Activated naive CD8-positive, alpha-beta T cell treated with anti-CD3 and anti-CD28 coated beads for 36 hours (primary cell): ENCODE data around the gene RPP40. TPM values are rescaled to one million over a fixed set of nuclear protein-coding genes. Genes with fewer than 3 reads are reported as not detected.
"Not testable (repeated sequence)": the region's sequence is repeated elsewhere in the genome, so short reads cannot be mapped to it uniquely, and the experiment has no call there.

Experiments
- DNase-seq: peaks from one replicate; pipeline ENCODE4 v3.0.0; 2021
- H3K27ac Mint-ChIP-seq: one replicate; pipeline ENCODE4 v1.8.0; 2022; ENCODE audit warnings: mild to moderate bottlenecking, moderate library complexity, mixed read lengths
- H3K27me3 Mint-ChIP-seq: one replicate; pipeline ENCODE4 v1.8.0; 2022; ENCODE audit warnings: mild to moderate bottlenecking, mixed read lengths
- H3K36me3 Mint-ChIP-seq: one replicate; pipeline ENCODE4 v1.8.0; 2021; ENCODE audit warnings: mild to moderate bottlenecking, mixed read lengths
- H3K4me1 Mint-ChIP-seq: one replicate; pipeline ENCODE4 v1.8.0; 2021; ENCODE audit warnings: mixed read lengths
- H3K4me3 Mint-ChIP-seq: one replicate; pipeline ENCODE4 v1.8.0; 2022; ENCODE audit warnings: mild to moderate bottlenecking, moderate library complexity, mixed read lengths
- H3K9me3 Mint-ChIP-seq: one replicate; pipeline ENCODE4 v1.8.0; 2022; ENCODE audit warnings: mixed read lengths
- total RNA-seq, 2 experiments: library from RNA; stranded (reverse); gene quantifications; one replicate each; pipeline ENCODE4 v1.2.3, GENCODE V29; 2021

The RPP40 gene
- total RNA-seq: 10 to 100 TPM; 18.9 to 20.6 TPM

- H3K4me3 Mint-ChIP-seq: peak within 1 kb of the TSS; percentile 95
- H3K27ac Mint-ChIP-seq: peak within 1 kb of the TSS; percentile 98
- peak; percentile 98 for DNase-seq
- H3K4me1 Mint-ChIP-seq: peaks cover 12% of the 10 kb centered on the region
- peaks cover 20% of the 10 kb centered on the region for H3K36me3 Mint-ChIP-seq
- no peaks in the 10 kb centered on the region for H3K27me3 Mint-ChIP-seq
- H3K9me3 Mint-ChIP-seq: no peaks in the 10 kb centered on the region
Measured at GRCh38 chr6:5003604-5004372, at the start of gene RPP40. Gene RPP40 (minus strand): TSS chr6:5004037. CDS start chr6:5004002, 35 bp downstream.

- no peak for DNase-seq
- H3K27ac Mint-ChIP-seq: no peak overlapping the region
- H3K4me1 Mint-ChIP-seq: no peaks in the 10 kb centered on the region
- no peak overlapping the region for H3K4me3 Mint-ChIP-seq
- H3K36me3 Mint-ChIP-seq: peaks cover 18% of the 10 kb centered on the region
- no peaks in the 10 kb centered on the region for H3K27me3 Mint-ChIP-seq
- H3K9me3 Mint-ChIP-seq: peaks cover 20% of the 10 kb centered on the region
Measured at GRCh38 chr6:5053038-5053437, 49.2 kb upstream of the RPP40 start.

- H3K9me3 Mint-ChIP-seq: peaks cover 20% of the 10 kb centered on the region
Measured at GRCh38 chr6:5051394-5051793, 47.6 kb upstream of the RPP40 start.

GRCh38 chr6:5050009-5050408, 46.2 kb upstream of the RPP40 start:
- Mint-ChIP-seq H3K4me1 (no peaks in the 10 kb centered on the region), H3K36me3 (peaks cover 23% of the 10 kb centered on the region), H3K27me3 (no peaks in the 10 kb centered on the region), H3K4me3 (no peak overlapping the region), H3K27ac (no peak overlapping the region), H3K9me3 (peaks cover 18% of the 10 kb centered on the region)
- no peak for DNase-seq

More at GRCh38 chr6:5051394-5051793, 47.6 kb upstream of the RPP40 start:
- H3K27ac Mint-ChIP-seq: no peak overlapping the region
- no peaks in the 10 kb centered on the region for H3K4me1 Mint-ChIP-seq
- H3K4me3 Mint-ChIP-seq: no peak overlapping the region
- peaks cover 21% of the 10 kb centered on the region for H3K36me3 Mint-ChIP-seq
- DNase-seq: no peak
- no peaks in the 10 kb centered on the region for H3K27me3 Mint-ChIP-seq

GRCh38 chr6:5046430-5046829, 42.6 kb upstream of the RPP40 start:
- Mint-ChIP-seq H3K27me3 (no peaks in the 10 kb centered on the region), H3K4me3 (no peak overlapping the region), H3K27ac (no peak overlapping the region), H3K36me3 (peaks cover 28% of the 10 kb centered on the region), H3K4me1 (no peaks in the 10 kb centered on the region), H3K9me3 (peaks cover 17% of the 10 kb centered on the region)
- no peak for DNase-seq

- Mint-ChIP-seq H3K36me3 (peaks cover 22% of the 10 kb centered on the region), H3K9me3 (peaks cover 7% of the 10 kb centered on the region), H3K27ac (no peak overlapping the region), H3K4me1 (no peaks in the 10 kb centered on the region), H3K27me3 (no peaks in the 10 kb centered on the region), H3K4me3 (no peak overlapping the region)
- no peak for DNase-seq
Measured at GRCh38 chr6:5045416-5045815, 41.6 kb upstream of the RPP40 start.

GRCh38 chr6:5044866-5045265, 41.0 kb upstream of the RPP40 start:
- H3K4me3 Mint-ChIP-seq: no peak overlapping the region
- H3K9me3 Mint-ChIP-seq: peaks cover 3% of the 10 kb centered on the region
- peaks cover 22% of the 10 kb centered on the region for H3K36me3 Mint-ChIP-seq
- H3K27ac Mint-ChIP-seq: no peak overlapping the region
- DNase-seq: no peak
- H3K27me3 Mint-ChIP-seq: no peaks in the 10 kb centered on the region
- no peaks in the 10 kb centered on the region for H3K4me1 Mint-ChIP-seq

GRCh38 chr6:5042436-5042835, 38.6 kb upstream of the RPP40 start:
- DNase-seq: no peak
- no peak overlapping the region for H3K4me3 Mint-ChIP-seq
- no peaks in the 10 kb centered on the region for H3K4me1 Mint-ChIP-seq
- no peaks in the 10 kb centered on the region for H3K9me3 Mint-ChIP-seq
- peaks cover 17% of the 10 kb centered on the region for H3K36me3 Mint-ChIP-seq
- no peak overlapping the region for H3K27ac Mint-ChIP-seq
- H3K27me3 Mint-ChIP-seq: no peaks in the 10 kb centered on the region

- peaks cover 17% of the 10 kb centered on the region for H3K36me3 Mint-ChIP-seq
- H3K27me3 Mint-ChIP-seq: no peaks in the 10 kb centered on the region
- H3K27ac Mint-ChIP-seq: no peak overlapping the region
- DNase-seq: no peak
- H3K4me3 Mint-ChIP-seq: no peak overlapping the region
- H3K9me3 Mint-ChIP-seq: no peaks in the 10 kb centered on the region
- no peaks in the 10 kb centered on the region for H3K4me1 Mint-ChIP-seq
Measured at GRCh38 chr6:5041955-5042354, 38.1 kb upstream of the RPP40 start.

GRCh38 chr6:5036269-5036668, 32.4 kb upstream of the RPP40 start:
- no peak overlapping the region for H3K4me3 Mint-ChIP-seq
- H3K36me3 Mint-ChIP-seq: peaks cover 2% of the 10 kb centered on the region
- DNase-seq: no peak
- no peaks in the 10 kb centered on the region for H3K27me3 Mint-ChIP-seq
- peaks cover 1% of the 10 kb centered on the region for H3K9me3 Mint-ChIP-seq
- H3K27ac Mint-ChIP-seq: no peak overlapping the region
- H3K4me1 Mint-ChIP-seq: peaks cover 2% of the 10 kb centered on the region

GRCh38 chr6:5034736-5035135, 30.9 kb upstream of the RPP40 start:
- Mint-ChIP-seq H3K9me3 (peaks cover 4% of the 10 kb centered on the region), H3K27me3 (no peaks in the 10 kb centered on the region), H3K36me3 (peaks cover 7% of the 10 kb centered on the region), H3K4me3 (no peak overlapping the region), H3K4me1 (peaks cover 7% of the 10 kb centered on the region), H3K27ac (no peak overlapping the region)
- no peak for DNase-seq

- Mint-ChIP-seq H3K4me3 (no peak overlapping the region), H3K27me3 (no peaks in the 10 kb centered on the region), H3K36me3 (peaks cover 7% of the 10 kb centered on the region), H3K4me1 (peaks cover 7% of the 10 kb centered on the region), H3K27ac (no peak overlapping the region), H3K9me3 (peaks cover 4% of the 10 kb centered on the region)
- DNase-seq: no peak
Measured at GRCh38 chr6:5034328-5034727, 30.5 kb upstream of the RPP40 start.

GRCh38 chr6:5033214-5033904, 29.5 kb upstream of the RPP40 start:
- H3K9me3 Mint-ChIP-seq, H3K36me3 Mint-ChIP-seq, DNase-seq, H3K27me3 Mint-ChIP-seq, H3K27ac Mint-ChIP-seq, H3K4me1 Mint-ChIP-seq, H3K4me3 Mint-ChIP-seq: not testable (repeated sequence)

GRCh38 chr6:5032706-5033105, 28.9 kb upstream of the RPP40 start:
- H3K36me3 Mint-ChIP-seq, H3K9me3 Mint-ChIP-seq, H3K4me3 Mint-ChIP-seq, H3K4me1 Mint-ChIP-seq, H3K27me3 Mint-ChIP-seq, H3K27ac Mint-ChIP-seq, DNase-seq: not testable (repeated sequence)

- peaks cover 7% of the 10 kb centered on the region for H3K36me3 Mint-ChIP-seq
- H3K4me3 Mint-ChIP-seq: no peak overlapping the region
- DNase-seq: no peak
- peaks cover 4% of the 10 kb centered on the region for H3K27me3 Mint-ChIP-seq
- peak overlapping the region; percentile 70 for H3K27ac Mint-ChIP-seq
- peaks cover 12% of the 10 kb centered on the region for H3K4me1 Mint-ChIP-seq
- H3K9me3 Mint-ChIP-seq: peaks cover 4% of the 10 kb centered on the region
Measured at GRCh38 chr6:5031150-5031549, 27.3 kb upstream of the RPP40 start.
